AG10803 (cell line): ENCODE results near the gene DSP.

ENCODE experiments used
- DNase-seq: peaks from one replicate; pipeline ENCODE4 v3.0.0; 2010; ENCODE audit warnings: low read depth
- H3K4me3 ChIP-seq: 2 replicates; pipeline ENCODE4 v1.5.1; 2011; ENCODE audit warnings: mild to moderate bottlenecking, low read length, control low read depth
- TF ChIP-seq, protein P1 (sequence below): conservative IDR thresholded peaks from 2 replicates; pipeline ENCODE4 v1.5.1; 2011; ENCODE audit warnings: mild to moderate bottlenecking, low read length, control low read depth, inconsistent platforms

DSP gene

DNA sequence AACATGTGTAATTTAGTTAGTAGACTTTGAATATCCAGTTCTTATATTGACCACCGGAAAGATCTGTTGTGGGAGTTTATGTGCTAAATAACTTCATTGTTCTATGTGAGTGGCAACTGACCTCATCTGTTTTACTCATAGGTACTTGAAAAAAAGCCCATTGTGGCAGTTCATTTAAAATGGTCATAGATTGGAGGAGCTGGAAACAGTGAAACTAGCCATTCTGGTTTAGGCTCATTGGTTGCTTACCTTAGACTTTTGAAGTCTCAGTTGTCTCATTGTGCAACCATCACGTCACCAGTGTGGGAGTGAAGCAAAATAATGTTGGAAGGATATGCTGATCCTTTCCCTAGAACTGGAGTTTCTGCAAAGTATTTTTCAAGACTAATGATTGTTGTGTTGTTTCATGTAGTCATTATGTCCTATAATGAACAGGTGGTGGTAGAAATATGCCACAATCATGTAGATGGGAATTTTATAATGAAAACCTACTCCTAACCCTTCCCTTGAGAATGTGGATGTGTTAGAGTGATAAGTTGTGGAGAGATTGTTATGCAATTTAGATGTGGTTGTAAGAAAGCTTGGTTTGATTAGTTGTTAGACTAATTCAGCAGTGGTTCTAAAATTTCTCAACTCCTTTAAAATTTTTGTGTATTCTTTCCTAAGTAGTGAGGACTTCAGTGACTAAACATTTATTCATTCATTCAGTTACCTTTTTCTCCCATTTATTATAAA lies 18.3 kb downstream of the DSP start:
- H3K4me3 ChIP-seq: no peak overlapping the region
- peak; percentile 63 for DNase-seq
- TF ChIP-seq, protein P1, sequence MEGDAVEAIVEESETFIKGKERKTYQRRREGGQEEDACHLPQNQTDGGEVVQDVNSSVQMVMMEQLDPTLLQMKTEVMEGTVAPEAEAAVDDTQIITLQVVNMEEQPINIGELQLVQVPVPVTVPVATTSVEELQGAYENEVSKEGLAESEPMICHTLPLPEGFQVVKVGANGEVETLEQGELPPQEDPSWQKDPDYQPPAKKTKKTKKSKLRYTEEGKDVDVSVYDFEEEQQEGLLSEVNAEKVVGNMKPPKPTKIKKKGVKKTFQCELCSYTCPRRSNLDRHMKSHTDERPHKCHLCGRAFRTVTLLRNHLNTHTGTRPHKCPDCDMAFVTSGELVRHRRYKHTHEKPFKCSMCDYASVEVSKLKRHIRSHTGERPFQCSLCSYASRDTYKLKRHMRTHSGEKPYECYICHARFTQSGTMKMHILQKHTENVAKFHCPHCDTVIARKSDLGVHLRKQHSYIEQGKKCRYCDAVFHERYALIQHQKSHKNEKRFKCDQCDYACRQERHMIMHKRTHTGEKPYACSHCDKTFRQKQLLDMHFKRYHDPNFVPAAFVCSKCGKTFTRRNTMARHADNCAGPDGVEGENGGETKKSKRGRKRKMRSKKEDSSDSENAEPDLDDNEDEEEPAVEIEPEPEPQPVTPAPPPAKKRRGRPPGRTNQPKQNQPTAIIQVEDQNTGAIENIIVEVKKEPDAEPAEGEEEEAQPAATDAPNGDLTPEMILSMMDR: no peak

DNA sequence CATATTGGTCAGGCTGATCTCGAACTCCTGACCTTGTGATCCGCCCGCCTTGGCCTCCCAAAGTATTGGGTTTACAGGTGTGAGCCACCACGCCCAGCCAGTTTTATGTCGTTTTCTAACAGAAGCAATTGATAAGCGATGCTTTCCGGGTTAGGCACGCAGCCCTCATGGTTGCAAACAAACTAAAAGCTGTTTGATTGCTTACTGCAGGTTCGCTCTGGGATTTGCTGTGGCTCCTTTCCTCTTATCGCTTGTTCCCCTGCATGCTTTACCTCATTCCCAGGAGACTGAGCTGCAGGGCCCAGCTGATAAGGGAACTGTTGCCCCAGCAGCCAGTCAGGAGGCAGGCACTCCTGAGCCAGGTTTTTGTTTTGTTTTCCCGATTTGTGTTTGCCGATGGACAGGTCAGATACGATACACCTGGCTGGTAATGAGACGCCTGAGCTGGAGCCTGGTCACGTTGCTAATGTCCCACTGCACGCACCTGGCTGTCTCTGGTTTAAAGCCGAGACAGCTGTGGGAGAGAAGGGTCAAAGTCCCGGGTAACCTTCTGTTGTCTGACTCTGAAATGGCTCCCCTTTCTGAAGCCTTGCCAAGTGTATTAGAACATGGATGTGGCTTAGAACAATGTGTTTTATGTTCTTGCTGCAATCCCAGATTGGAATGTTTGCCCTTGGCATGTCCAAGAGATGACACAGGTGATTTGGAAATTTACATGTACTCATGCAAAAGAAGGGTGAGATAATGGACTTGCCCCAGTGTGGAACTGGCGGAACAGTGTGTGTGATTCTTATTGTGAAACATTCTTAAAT lies 19.9 kb downstream of the DSP start:
- H3K4me3 ChIP-seq: no peak overlapping the region
- TF ChIP-seq, protein P1: no peak
- DNase-seq: peak; percentile 70

DNA sequence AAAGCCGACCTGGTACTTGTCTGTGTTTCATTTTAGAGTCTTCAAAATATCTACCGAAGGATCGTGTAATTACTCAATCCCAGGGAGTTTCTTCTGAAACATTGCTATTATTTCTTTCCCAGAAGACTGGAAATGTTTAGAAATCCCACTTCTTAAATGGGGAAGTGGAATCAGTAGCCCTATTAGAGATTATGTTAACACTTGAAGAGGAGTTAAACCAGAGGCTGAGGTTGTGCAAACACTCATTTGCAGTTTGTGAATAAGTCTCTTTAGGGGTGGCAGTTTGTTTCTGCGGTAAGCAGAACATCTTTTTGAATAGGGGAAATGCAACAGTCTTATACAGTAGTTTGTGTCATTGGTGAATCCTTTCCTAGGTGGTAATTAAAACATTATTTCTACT lies 21.3 kb downstream of the DSP start:
- DNase-seq: no peak
- TF ChIP-seq, protein P1: no peak

DNA sequence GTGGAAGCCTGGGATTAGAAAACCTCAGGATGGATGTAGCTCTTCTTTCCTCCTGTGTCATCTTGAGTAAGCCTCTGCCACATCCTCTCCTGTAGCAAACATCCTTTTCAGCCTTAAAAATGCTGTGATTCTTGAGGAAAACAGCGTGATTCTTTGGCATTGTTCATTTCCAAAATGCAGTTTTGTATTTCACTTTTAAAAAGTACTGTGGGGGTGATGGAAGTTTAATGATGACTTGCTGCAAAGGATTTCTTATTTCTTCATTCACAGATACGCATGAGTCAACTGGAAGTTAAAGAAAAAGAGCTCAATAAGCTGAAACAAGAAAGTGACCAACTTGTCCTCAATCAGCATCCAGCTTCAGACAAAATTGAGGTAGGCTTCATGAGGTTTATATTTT lies 24.6 kb downstream of the DSP start:
- no peak overlapping the region for H3K4me3 ChIP-seq
- TF ChIP-seq, protein P1: no peak

More for the DNA sequence above, 21.3 kb downstream of the DSP start:
- no peak overlapping the region for H3K4me3 ChIP-seq

GRCh38 chr6:7566617-7567173 lies 25.2 kb downstream of the DSP start:
- no peak overlapping the region for H3K4me3 ChIP-seq
- TF ChIP-seq, protein P1: no peak
- no peak for DNase-seq

More for the DNA sequence above, 24.6 kb downstream of the DSP start:
- DNase-seq: peak; percentile 68

GRCh38 chr6:7568021-7568420 lies 26.6 kb downstream of the DSP start:
- no peak overlapping the region for H3K4me3 ChIP-seq

More at GRCh38 chr6:7568021-7568420, 26.6 kb downstream of the DSP start:
- TF ChIP-seq, protein P1: no peak
- DNase-seq: peak; percentile 98
